ENCODE data around the gene TMA7.

The TMA7 gene

GRCh38 chr3:48405971-48406370 lies 34.1 kb upstream of the TMA7 start:
- TF ChIP-seq ZFX (IDR thresholded peaks at IDR 0.05; ENCODE audit: borderline replicate concordance) (no peak), CTCF (IDR thresholded peaks at IDR 0.05) (no peak)
- no peak overlapping the region for H3K27ac ChIP-seq

GRCh38 chr3:48406443-48407431 lies 33.3 kb upstream of the TMA7 start:
- TF ChIP-seq ZFX (IDR thresholded peaks at IDR 0.05; ENCODE audit: borderline replicate concordance), result no peak
- no peak for TF ChIP-seq CTCF (IDR thresholded peaks at IDR 0.05)
- no peak overlapping the region for H3K27ac ChIP-seq

- H3K27ac ChIP-seq, result no peak overlapping the region
- no peak for TF ChIP-seq ZFX (IDR thresholded peaks at IDR 0.05; ENCODE audit: borderline replicate concordance)
Observed at GRCh38 chr3:48407542-48408099, 32.4 kb upstream of the TMA7 start.

GRCh38 chr3:48408823-48409281 lies 31.2 kb upstream of the TMA7 start:
- H3K27ac ChIP-seq, result no peak overlapping the region
- TF ChIP-seq ZFX (IDR thresholded peaks at IDR 0.05; ENCODE audit: borderline replicate concordance), result no peak
- 0 out of 2 replicates have a peak, but pooled peaks have one; percentile 13 for TF ChIP-seq CTCF (IDR thresholded peaks at IDR 0.05)

- no peak overlapping the region for H3K27ac ChIP-seq
- TF ChIP-seq CTCF (IDR thresholded peaks at IDR 0.05), result no peak
- TF ChIP-seq ZFX (IDR thresholded peaks at IDR 0.05; ENCODE audit: borderline replicate concordance), result no peak
Observed at GRCh38 chr3:48409291-48410201, 30.5 kb upstream of the TMA7 start.

- no peak for TF ChIP-seq ZFX (IDR thresholded peaks at IDR 0.05; ENCODE audit: borderline replicate concordance)
- TF ChIP-seq CTCF (IDR thresholded peaks at IDR 0.05), result no peak
Observed at GRCh38 chr3:48410205-48411040, 29.6 kb upstream of the TMA7 start.

More at GRCh38 chr3:48410205-48411040, 29.6 kb upstream of the TMA7 start:
- H3K27ac ChIP-seq, result no peak overlapping the region
